ENCODE data around the gene ALDH7A1.

ALDH7A1 gene

GRCh38 chr5:126509339-126509738 lies 85.7 kb downstream of the ALDH7A1 start:
- FAIRE-seq: no peak
- DNase-seq (ENCODE audit: low spot score): no peak

GRCh38 chr5:126508962-126509279 lies 86.1 kb downstream of the ALDH7A1 start:
- no peak for DNase-seq (ENCODE audit: low spot score)
- FAIRE-seq: no peak

GRCh38 chr5:126508251-126508961 lies 86.6 kb downstream of the ALDH7A1 start:
- no peak for FAIRE-seq
- no peak for DNase-seq (ENCODE audit: low spot score)

- no peak for FAIRE-seq
- DNase-seq (ENCODE audit: low spot score): no peak
Measured at GRCh38 chr5:126506079-126506478, 88.9 kb downstream of the ALDH7A1 start.

- FAIRE-seq: no peak
- DNase-seq (ENCODE audit: low spot score): no peak
Measured at GRCh38 chr5:126503602-126504104, 91.4 kb downstream of the ALDH7A1 start.

- DNase-seq (ENCODE audit: low spot score) (no peak), FAIRE-seq (no peak)
Measured at GRCh38 chr5:126501448-126501847, 93.6 kb downstream of the ALDH7A1 start.

GRCh38 chr5:126499853-126500342 lies 95.1 kb downstream of the ALDH7A1 start:
- FAIRE-seq: no peak

GRCh38 chr5:126499278-126499677 lies 95.7 kb downstream of the ALDH7A1 start:
- FAIRE-seq: no peak
- DNase-seq (ENCODE audit: low spot score): no peak

More at GRCh38 chr5:126499853-126500342, 95.1 kb downstream of the ALDH7A1 start:
- no peak for DNase-seq (ENCODE audit: low spot score)

GRCh38 chr5:126497506-126497905 lies 97.5 kb downstream of the ALDH7A1 start:
- DNase-seq (ENCODE audit: low spot score) (no peak), FAIRE-seq (no peak)

- DNase-seq (ENCODE audit: low spot score): no peak
- no peak for FAIRE-seq
Measured at GRCh38 chr5:126494393-126494792, 100.6 kb downstream of the ALDH7A1 start.

- DNase-seq (ENCODE audit: low spot score): no peak
- no peak for FAIRE-seq
Measured at GRCh38 chr5:126492939-126493338, 102.1 kb downstream of the ALDH7A1 start.

GRCh38 chr5:126490167-126490940 lies 104.7 kb downstream of the ALDH7A1 start:
- DNase-seq (ENCODE audit: low spot score): no peak

GRCh38 chr5:126488443-126489065 lies 106.5 kb downstream of the ALDH7A1 start:
- DNase-seq (ENCODE audit: low spot score) (no peak), FAIRE-seq (no peak)

More at GRCh38 chr5:126490167-126490940, 104.7 kb downstream of the ALDH7A1 start:
- no peak for FAIRE-seq

- DNase-seq (ENCODE audit: low spot score) (no peak), FAIRE-seq (no peak)
Measured at GRCh38 chr5:126487596-126487995, 107.4 kb downstream of the ALDH7A1 start.

GRCh38 chr5:126486332-126486731 lies 108.7 kb downstream of the ALDH7A1 start:
- FAIRE-seq: no peak
- no peak for DNase-seq (ENCODE audit: low spot score)

GRCh38 chr5:126484253-126484652 lies 110.8 kb downstream of the ALDH7A1 start:
- DNase-seq (ENCODE audit: low spot score): no peak
- no peak for FAIRE-seq

- DNase-seq (ENCODE audit: low spot score) (no peak), FAIRE-seq (no peak)
Measured at GRCh38 chr5:126483156-126483555, 111.9 kb downstream of the ALDH7A1 start.

GRCh38 chr5:126482591-126482990 lies 112.4 kb downstream of the ALDH7A1 start:
- no peak for FAIRE-seq
- no peak for DNase-seq (ENCODE audit: low spot score)

- DNase-seq (ENCODE audit: low spot score) (no peak), FAIRE-seq (no peak)
Measured at GRCh38 chr5:126481243-126481642, 113.8 kb downstream of the ALDH7A1 start.

Data from urothelium cell line (cell line).